Ramos (cell line): ENCODE data around the gene HEPACAM2.

ENCODE experiments used
- in situ Hi-C: fragments of 300-500 bp; cut with MboI; formaldehyde crosslinking; loops from one replicate; pipeline ENCODE4 v1.14.3; 2022; ENCODE audit warnings: low sequenced_read_pairs; ENCODE audit not compliant: unreplicated experiment

Gene HEPACAM2

GRCh38 chr7:93205046-93205445, 21.2 kb downstream of the HEPACAM2 start:
- in situ Hi-C loops: no loop called here

- in situ Hi-C loops: no loop called here
These were observed 22.8 kb downstream of the HEPACAM2 start for GRCh38 chr7:93203496-93203895.

- in situ Hi-C loops: no loop called here
These were observed 23.5 kb downstream of the HEPACAM2 start for GRCh38 chr7:93202594-93203250.

GRCh38 chr7:93198472-93198871, 27.8 kb downstream of the HEPACAM2 start:
- in situ Hi-C loops: no loop called here

GRCh38 chr7:93196336-93196735, 29.9 kb downstream of the HEPACAM2 start:
- in situ Hi-C loops: no loop called here

- in situ Hi-C loops: no loop called here
These were observed 31.9 kb downstream of the HEPACAM2 start for GRCh38 chr7:93194386-93194785.

- in situ Hi-C loops: no loop called here
These were observed 37.2 kb downstream of the HEPACAM2 start for GRCh38 chr7:93188870-93189634.

GRCh38 chr7:93185303-93186027, 40.8 kb downstream of the HEPACAM2 start:
- in situ Hi-C loops: no loop called here

- in situ Hi-C loops: no loop called here
These were observed 47.1 kb downstream of the HEPACAM2 start for GRCh38 chr7:93179173-93179572.

- in situ Hi-C loops: no loop called here
These were observed 48.1 kb downstream of the HEPACAM2 start for GRCh38 chr7:93178213-93178612.

GRCh38 chr7:93176992-93177580, 49.2 kb downstream of the HEPACAM2 start:
- in situ Hi-C loops: no loop called here

- in situ Hi-C loops: no loop called here
These were observed 51.0 kb downstream of the HEPACAM2 start for GRCh38 chr7:93175219-93175618.

GRCh38 chr7:93172683-93173082, 53.6 kb downstream of the HEPACAM2 start:
- in situ Hi-C loops: no loop called here

GRCh38 chr7:93171606-93172226, 54.6 kb downstream of the HEPACAM2 start:
- in situ Hi-C loops: no loop called here

- in situ Hi-C loops: no loop called here
These were observed 60.8 kb downstream of the HEPACAM2 start for GRCh38 chr7:93165447-93165846.

GRCh38 chr7:93164766-93165165, 61.5 kb downstream of the HEPACAM2 start:
- in situ Hi-C loops: no loop called here

GRCh38 chr7:93161181-93161762, 65.0 kb downstream of the HEPACAM2 start:
- in situ Hi-C loops: no loop called here

- in situ Hi-C loops: no loop called here
These were observed 65.9 kb downstream of the HEPACAM2 start for GRCh38 chr7:93160410-93160809.

GRCh38 chr7:93159490-93159889, 66.8 kb downstream of the HEPACAM2 start:
- in situ Hi-C loops: no loop called here

- in situ Hi-C loops: no loop called here
These were observed 69.4 kb downstream of the HEPACAM2 start for GRCh38 chr7:93156884-93157283.
